GM19372 (cell line): ENCODE data around the gene CAND2.
"Not testable (repeated sequence)": the region's sequence is repeated elsewhere in the genome, so short reads cannot be mapped to it uniquely, and the experiment has no call there.

Experiments used
- ATAC-seq: cut with Tn5 transposase; IDR thresholded peaks from one replicate; pipeline ENCODE4 v1.9.1; 2021; ENCODE audit warnings: mild to moderate bottlenecking, low read depth, moderate library complexity; ENCODE audit not compliant: unreplicated experiment

CAND2 gene

DNA sequence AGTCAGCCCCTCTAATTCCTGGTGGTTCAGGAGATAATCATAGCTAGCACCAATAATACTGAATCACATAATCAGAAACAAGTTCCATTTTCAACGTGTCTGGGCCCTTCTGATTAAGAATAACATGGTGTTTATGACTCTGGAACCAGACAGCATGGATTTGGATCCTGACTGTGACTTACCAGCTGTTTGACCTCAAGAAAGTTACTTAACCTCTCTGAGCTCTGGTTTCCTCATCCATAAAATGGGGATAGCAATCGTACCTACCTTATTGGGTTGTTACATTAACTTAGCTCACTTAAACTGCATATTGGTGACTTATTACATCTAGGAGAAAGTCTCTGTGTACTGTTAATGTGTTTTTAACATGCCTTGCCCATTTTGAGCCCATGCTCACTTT is 26.7 kb upstream of the CAND2 start:
- ATAC-seq, result no peak

DNA sequence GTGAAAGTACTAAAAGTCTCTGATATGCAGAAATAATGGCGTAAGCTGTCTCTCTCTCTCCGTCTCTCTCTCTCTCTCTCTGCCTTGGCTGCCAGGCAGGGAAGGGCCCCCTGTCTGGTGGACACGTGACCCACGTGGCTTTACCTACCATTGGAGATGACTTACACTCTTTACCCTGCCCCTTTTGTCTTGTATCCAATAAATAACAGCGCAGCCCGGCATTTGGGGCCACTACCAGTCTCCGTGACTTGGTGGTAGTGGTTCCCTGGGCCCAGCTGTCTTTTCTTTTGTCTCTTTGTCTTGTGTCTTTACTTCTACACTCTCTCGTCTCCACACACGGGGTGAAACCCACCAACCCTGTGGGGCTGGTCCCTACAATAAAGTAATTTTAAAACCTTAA is 25.2 kb upstream of the CAND2 start:
- no peak for ATAC-seq

DNA sequence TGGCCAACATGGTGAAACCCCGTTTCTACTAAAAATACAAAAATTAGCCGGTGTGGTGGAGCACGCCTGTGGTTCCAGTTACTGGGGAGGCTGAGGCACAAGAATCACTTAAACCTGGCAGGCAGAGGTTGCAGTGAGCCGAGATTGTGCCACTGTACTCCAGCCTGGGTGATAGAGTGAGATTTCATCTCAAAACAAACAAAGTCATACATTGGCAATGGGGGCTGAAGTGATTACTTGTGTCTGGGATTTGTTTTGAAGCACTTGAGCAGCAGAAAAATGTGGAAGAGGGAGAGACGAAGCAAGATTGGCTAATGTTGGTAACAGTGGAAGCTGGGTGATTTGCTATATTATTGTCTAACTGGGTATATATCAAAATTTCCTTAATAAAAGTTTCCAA is 24.0 kb upstream of the CAND2 start:
- ATAC-seq, result no peak

DNA sequence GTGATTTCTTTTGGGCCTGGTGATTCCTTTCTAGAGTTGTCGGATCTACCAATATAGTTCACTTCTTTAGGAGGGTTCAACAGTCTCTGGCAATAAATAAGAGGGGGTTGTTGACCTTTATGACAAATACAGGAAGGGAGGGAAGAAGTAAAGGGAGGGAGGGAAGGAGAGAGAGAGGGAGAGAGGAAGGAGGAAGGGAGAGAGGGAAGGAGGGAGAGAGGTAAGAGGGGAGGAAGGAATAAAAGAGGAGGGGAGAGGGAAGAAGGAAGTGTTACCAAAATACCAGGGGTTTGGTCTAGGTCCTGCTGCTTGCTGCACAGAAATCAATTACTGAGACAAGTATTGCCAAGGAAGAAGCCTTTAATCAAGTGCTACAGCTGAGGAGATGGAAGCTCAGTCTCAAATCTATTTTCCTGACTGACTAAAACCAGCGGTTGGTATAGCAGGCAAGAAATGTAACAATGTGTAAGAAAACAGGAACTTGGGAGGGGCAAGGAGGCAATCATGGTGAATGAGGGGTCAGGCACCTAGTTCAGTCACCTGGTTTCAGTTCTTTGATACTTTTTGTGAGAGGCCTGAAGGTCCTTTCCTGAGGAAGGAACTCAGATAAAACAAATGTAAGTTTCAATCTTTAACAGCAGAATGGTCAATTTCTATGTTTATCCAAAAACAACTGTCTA is 23.3 kb upstream of the CAND2 start:
- no peak for ATAC-seq

DNA sequence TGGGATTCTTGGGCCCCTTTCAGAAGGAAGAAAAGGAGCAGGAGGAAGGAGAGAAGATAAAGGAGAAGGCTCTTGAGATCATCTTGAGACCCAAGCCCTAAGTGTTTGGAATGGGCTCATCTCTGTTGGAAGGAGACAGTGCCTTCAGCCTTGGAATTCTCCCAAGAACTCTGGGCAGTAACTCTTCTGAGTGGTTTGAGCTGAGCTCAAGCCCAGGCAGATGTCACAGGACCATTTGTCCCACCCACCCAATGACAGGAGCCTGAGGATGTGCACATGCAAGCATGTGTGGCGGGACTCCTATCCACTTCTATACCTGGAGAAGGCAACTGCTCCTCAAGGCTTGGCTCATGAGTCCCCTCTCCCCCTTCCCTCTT is 22.8 kb upstream of the CAND2 start:
- ATAC-seq, result no peak

DNA sequence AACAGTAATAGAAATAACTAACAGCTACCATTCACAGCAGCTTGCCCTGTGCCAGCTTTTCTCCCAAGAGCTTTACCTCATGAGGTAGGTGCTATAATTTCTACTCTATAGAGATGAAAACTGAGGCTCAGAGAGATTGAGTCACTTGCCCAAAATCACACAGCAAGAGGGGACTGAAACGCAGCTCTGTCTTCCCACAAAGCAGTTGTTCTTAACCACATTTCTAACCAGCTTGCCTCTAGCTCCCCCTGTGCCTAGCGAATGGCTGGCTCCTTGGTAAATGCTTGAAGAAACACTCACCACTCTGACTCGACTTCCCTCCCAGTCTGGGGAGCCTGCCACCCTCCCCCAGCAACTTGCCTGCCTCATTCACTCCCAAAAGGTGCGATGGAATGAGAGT is 21.9 kb upstream of the CAND2 start:
- no peak for ATAC-seq

DNA sequence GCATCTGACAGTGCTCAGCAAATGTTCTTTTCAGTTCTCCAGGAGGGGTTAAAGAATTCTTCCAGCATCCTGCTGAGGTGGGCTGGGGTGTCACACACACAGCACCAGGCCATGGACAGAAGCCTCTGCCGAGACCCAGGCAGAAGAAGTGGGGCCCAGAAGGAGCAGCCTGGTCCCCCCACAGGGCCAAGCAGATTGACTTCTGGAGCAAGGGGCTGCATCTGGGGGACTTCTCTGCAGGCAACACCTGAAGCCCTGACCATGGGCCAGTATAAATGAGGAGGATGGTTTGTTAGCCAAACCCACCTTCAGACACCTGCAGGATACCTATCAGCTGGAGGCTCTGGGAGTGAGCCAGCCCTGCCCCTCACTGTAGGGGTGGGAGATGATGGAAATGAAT is 21.3 kb upstream of the CAND2 start:
- ATAC-seq, result no peak

DNA sequence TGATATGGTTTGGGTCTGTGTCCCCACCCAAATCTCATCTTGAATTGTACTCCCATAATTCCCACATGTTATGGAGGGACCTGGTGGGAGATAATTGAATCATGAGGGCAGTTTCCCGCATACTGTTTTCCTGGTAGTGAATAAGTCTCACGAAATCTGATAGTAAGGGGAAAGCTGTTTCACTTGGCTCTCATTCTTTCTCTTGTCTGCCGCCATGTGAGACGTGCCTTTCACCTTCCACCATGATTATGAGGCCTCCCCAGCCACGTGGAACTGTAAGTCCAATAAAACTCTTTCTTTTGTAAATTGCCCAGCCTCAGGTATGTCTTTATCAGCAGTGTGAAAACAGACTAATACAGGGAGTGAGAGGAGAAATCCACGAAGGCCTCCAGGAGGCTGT is 20.5 kb upstream of the CAND2 start:
- not testable (repeated sequence) for ATAC-seq

DNA sequence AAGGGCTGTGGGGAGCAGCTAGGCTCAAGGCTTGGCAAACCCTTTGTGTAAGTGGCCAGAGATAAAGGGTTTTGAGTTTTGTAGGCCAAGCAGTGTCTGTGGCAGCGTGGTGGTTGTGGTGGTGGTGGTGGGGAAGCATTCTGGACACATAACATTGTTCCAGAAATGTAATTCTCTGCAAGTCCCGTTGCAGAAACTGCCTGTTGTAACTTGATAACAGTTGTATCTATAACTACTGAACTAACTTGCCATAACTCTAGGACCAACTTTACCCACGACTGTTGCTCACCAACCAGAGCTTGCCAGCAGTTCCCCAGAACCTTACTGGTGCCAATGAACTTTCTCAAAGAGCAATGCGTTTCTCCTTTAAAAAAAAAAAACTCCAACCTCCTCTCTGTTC is 19.3 kb upstream of the CAND2 start:
- ATAC-seq, result no peak

DNA sequence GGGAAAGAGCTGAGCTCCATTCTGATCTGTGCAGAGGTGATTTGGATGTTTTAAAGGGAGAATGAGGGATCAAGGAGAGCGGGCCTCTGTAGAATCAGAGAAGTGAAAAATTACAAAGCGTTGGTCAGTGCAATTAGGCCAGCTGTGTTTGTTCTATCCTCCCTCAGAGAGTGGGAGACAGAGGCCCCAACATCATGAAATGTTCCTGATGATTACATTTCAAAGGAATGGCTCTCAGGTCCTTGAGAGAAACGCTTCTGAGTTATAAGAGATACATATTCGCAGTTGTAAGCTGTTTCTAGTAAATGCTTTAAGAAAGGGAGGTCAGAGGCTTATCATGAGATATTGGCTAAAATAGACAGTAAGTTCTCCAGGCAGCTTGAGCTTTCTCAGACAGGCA is 15.7 kb upstream of the CAND2 start:
- no peak for ATAC-seq

DNA sequence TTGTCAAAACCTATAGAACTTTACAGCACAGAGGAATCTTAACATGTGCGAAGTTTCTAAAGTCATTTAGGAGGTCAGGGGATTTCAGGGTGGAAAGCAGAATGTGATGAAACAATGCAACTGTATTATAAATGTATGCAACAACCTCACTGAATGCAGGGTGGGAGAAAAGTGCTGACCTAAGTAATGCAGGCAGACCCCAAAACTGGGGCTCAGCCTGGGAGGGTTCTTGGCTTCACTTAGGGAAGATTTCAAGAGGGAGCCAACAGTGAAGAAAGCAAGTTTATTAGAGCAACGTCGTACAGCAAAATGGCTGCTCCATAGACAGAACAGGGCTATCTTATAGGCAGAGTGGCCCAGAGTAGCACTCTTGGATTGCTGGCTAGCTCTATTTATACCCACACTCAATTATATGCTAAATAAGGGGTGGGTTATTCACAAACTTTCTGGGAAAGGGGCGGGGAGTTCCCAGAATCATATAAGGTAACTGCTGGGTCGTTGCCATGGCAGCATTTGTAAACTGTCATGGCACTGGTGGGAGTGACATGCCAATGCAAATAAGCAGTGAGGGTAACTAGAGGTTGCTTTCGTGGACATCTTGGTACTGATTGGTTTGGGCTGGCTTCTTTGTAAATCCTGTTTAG is 14.2 kb upstream of the CAND2 start:
- no peak for ATAC-seq

DNA sequence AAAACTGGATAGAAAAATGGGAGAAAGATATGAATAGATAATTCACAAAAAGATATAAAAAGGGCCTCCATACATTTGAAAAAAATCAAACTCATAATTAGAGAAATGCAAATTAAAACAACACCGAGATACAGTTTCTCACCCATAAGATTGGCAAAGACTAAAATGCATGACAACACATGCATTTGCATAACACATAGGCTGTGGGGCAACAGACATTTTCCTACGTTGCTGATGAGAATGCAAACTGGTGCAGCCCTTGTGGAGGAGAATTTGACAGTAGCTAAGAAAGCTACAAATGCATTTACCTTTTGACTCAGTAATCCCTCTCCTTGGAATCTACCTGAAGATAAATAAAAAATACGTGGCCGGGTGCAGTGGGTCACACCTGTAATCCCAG is 11.4 kb upstream of the CAND2 start:
- ATAC-seq, result no peak

DNA sequence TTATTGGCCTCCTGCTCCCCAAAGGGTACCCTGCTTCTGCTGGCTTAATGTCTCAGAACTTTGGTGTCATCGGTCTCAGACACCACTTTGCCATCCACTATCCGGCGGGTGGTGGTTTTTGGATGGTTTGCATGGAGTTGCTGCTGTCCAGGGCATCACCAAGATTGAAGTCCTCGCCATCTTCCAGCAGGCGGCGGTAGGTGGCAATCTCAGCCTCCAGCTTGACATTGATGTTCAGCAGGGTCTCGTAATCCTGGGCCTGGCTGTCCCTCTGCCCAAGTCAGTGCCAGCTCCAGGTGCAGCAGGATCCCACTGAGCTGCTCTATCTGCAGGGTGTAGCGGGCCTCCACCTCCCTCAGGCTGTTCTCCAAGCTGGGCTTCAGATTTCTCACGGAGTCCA is 9.1 kb upstream of the CAND2 start:
- not testable (repeated sequence) for ATAC-seq

DNA sequence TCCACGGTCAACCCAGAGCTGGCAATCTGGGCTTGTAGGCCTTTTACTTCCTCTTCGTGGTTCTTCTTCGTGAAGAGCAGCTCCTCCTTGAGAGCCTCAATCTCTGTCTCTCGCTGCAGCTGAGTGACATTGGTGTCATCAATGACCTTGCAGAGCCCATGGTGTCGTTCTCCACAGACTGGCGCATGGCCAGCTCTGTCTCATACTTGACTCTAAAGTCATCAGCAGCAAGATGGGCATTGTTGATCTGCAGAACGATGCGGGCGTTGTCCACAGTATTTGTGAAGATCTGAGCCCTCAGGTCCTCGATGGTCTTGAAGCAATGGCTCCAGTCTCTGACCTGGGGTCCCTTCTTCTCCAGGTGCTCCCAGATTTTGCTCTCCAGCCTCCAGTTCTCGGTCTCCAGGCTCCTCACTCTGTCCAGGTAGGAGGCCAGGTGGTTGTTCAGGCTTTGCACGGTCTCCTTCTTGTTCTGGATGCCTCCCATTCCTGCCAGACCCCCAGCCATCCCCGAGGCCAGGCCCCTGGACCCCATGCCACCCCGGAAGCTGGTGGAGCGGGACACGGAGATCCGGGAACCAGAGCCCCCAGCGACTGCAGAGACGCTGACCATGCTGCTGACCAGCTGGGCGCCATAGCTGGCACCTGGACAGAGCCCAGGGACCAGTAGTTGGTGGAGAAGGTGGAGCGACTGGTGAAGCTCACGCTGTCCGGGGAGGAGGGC is 8.4 kb upstream of the CAND2 start:
- not testable (repeated sequence) for ATAC-seq

DNA sequence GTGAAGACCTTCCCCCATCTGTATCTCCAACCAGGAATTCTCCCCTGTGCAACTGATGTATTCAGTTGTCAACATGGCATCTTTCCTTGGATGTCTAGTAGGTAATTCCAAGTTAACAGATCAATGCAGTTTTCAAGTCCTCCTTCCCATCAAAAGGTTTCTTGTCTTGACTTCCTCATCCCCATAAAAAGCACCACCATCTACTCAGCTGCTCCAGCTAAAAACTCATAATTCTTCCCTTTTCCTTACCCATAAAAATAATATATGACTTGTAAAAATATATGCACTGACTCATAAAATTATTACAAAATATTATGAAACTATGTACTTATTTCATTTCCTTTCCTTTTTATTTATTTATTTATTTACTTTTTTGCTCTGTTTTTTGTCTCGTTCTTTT is 5.0 kb upstream of the CAND2 start:
- no peak for ATAC-seq

DNA sequence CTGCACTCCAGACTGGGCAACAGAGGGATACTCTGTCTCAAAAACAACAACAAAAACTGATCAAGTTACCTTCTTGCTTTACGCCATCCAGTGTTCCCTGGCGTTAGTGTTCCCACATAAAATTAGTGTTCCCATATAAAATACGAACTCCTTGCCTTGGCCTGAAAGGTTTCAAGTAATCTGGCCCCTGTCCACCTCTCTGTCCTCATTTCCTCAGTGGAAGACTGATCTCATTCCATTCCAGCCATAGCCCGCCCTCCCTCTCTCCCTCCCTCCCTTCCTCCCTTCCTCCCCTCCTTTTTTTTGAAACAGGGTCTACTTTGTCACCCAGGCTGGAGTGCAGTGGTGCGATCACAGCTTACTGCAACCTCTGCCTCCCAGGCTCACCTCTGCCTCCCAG is 2.8 kb upstream of the CAND2 start:
- ATAC-seq, result no peak

DNA sequence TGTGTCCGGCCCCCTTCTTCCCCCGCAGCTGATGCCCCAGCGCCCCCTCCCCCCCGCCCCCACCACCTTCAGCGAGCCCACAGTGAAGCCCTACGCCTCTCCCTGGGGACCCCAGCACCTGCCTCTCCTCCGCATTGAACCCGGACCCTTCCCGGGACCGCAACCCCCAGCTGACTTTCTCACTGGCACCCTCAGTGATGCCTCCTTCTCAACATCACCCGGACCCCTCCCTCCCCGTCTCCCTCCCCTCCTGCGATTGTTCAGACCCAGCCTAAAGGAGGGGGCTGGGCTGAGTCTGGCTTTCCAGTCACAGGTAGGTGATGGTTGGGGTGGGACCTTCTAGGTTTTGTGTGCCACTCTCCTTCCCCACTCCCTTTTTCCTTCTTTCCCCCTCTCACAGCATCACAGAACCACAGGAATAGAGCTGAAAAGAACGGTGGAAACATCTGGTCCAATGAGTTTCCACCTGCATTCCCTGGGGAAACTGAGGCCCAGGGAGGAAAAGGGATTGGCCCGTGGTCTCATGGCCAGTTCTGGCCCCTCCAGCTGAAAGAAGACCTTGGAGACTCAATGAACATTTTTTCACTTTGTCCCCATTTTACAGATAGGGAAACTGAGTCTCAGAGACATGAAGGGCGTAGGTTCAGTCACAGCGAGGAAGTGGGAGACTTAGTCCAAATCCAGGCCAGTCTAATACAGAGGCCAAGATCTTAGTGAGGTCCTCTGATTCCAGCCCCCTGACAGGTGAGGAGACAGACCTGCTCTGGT is 828 bp downstream of the CAND2 start:
- ATAC-seq, result no peak

DNA sequence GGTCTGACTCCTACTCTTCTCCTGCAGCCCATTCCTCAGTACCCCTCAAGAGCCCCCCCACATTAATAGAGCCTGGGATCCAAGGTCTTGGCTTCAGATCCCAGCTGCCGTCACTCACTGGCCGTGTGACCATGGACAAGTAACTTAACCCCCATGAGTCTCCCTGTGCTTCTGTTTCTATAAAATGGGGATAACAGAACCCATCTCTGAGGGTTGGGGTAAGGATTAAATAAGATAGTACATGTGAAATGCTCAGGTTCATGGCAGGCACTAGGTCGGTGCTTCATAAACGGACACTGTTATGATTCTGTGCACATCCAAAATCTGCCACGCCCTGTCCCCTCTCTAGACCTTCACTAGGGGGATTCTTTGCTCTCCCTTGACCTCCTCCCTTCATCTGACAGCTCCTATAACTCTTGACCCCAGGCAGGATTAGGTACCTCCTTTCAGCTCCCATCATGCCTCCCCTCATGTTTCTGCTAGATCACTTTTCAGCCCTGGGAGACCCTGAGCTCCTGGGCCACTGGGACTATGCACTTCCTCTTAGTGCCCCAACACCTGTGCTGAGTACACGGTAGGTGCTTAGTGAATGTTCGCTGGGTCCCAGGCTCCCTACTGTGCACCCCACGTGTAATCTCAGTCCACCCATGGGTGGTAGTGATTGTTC is 1.5 kb downstream of the CAND2 start:
- ATAC-seq, result no peak

DNA sequence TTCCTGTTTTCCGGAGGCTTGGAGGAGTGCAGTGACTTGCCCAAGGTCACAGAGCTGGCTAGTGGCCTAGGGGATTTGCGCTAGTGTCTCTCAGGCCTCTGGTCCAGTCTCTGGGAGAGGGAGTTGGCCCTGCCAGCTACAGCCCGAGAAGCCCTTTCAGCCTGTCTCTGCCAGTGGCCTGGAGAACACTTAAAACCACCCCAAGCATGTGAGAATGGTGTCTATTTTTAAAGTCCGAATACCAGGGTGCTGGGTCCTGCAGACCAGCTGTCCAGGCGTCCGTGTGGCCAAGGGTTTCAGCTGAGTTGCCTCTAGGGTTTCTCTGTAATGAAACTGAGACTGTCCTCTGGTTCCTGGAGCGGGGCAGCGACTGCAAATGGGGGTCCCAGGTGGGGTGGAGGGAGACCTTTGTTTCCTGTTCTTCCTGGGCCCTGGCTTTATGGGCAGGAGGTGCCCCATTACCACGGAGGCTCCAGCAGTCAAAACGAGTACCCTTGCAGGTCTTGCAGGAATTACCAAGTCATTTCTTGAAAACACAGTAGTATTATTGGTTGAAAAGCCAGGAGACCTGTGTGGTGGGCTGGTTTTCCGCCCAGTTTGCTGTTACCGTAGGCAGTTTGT is 2.2 kb downstream of the CAND2 start:
- no peak for ATAC-seq
